Stimulated activated CD4-positive, alpha-beta T cell treated with anti-CD3 and anti-CD28 coated beads, Interleukin-1b, Interleukin-23, amount 100 ng/mL, for 1 hour (primary cell): ENCODE measurements around the gene FGF1.

Experiments used
- DNase-seq, 2 donors: peaks; one replicate each; pipeline ENCODE4 v3.0.0-alpha.2; 2020; ENCODE audit warnings: low read depth in 2 of 2

FGF1 gene

DNA sequence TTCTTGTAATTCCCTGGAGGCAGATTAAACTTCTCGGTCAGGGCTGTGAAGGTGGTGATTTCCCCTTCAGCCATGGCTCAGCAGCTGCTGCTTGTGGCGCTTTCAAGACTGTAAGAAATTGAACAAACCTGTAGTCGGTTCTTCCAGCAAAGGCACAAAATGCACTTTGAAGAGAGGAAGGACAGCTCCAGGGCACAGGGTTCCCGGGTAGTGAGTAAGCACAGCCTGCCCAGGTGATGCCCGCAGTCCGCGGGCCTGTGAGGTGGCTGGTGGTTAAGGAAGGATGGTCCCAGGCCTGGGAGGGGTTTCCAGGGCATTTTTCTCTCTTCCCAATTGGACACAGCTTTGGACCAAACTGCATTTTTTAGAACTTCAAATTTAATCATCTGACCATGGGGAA is 71.8 kb downstream of the FGF1 start:
- DNase-seq: no peak

DNA sequence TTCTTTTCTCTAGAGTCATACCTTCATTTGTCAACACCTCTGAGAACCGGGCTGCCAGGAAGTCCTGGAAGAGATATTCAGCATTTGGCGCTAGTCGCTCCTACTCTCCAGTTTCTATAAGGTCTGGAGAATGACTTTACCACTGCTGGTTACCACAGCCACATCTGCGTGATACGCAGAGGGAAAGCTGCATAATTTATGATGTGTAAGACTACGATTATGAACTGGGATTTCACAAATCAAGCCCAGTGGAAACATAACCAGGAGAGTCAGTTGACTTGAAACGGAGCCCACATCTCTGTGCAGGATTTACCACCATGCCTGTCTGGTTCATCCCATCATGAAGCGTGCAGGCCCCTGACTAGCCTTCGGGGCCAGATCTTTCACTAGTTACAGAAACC is 72.6 kb downstream of the FGF1 start:
- DNase-seq: no peak

DNA sequence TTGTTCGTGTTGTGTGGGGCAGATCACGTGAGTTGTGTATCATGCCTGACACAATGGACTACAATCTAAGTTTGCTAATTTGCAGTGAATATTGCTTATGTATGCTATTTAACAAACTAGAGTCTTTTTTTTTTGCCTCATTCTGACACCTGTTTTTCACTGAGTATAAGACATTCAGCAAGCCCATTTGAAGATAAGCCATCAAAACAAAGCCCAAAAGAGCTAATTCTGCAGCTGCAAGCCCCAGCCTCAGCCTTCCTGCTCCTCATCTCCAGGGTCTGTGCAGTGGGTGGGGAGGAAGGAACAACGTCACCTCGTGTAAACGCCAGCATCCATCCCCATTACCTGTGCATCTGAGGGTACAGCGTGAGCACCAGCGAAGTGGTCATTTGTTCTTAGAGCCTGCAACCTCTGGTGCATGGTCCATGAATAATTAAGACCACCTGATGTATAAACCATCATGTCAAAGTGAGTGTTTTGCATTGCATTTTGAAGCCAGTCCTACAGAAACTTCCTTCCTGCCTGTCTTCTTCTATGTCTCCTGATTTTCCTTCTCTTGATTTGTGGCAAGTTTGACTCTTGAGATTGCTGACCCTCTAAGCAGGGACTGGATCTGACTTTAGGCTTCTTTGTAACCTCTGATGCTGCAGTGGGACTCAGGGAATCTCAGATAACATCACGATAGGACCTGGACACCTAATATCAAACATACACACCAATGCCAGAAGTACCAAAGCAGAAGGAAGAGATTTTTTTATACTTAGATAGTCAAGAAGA is 73.2 kb downstream of the FGF1 start:
- no peak for DNase-seq

DNA sequence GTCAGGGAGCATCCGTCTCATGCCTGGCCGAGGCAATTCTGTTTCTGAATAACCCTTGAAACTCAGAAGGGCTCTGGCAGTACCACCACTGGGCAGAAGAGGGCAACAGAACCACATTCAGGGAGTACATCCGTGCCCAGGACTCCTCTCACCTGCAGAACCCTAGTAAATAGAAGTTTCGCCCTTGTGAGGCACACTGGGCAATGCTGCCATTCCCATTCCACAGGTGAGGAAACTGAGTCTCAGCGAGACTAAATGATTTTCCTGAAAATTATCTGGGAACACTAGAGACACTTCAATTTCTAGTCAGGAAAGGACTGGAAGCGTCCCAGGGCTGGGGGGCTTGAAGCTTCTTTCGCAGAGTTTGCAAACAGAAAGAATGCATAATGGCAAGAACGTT is 74.7 kb downstream of the FGF1 start:
- peak; percentile 24 to 58 for DNase-seq

DNA sequence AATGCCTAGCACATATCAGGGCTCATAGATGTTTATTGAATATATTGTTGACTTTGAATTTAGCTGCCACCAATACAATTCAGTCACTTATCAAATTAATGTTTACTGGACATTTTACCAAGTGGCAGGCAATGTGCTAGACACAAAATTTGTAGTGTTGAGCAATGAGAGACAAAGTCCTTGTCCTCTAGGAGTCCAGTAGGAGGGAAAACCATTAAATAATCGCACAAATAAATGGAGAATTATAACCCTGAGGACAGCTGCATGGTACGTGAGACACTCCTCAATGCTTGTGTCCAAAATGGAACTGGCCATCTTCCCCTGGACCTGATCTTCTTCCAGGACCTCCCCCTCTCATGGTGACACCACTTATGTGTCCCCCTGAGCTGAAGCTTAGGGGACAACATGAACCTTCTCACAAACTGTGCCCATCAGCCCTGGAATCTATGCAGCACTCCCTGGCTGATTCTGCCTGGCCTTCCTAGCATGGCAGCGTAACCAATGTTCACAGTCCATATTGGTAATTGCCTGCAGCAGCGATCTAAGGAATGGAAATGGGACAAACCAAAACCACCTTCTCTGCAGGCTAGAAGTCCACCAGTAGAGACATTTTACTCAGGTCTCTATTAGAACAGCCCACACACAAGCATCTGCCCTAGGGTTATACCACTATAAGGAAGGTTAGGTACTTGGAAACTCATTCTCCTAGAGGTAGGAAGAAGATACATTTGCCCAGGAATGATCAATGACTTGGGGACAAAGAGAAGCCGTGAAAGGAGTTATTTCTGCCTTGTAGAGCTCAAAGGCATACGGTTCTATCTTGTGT is 75.5 kb downstream of the FGF1 start:
- no peak for DNase-seq

DNA sequence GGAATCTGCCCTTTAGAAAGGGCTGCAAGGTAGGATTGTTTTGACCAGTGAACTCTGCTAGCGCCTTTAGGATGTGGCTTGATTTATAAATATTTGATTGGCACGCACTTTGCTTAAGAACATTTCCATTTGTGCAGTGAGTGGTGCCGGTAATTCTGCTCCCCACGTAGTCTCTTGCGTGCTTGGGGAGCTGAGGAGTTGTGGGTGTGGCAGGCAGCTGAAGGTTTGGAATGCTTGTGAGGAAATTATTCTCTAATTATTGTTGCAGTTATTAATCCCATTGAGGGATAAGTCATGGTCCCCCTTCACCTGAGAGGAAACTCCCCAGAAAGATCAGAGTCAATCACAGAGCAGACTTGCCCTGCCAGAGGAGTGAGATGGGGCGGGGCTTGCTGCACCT is 76.7 kb downstream of the FGF1 start:
- DNase-seq: no peak

DNA sequence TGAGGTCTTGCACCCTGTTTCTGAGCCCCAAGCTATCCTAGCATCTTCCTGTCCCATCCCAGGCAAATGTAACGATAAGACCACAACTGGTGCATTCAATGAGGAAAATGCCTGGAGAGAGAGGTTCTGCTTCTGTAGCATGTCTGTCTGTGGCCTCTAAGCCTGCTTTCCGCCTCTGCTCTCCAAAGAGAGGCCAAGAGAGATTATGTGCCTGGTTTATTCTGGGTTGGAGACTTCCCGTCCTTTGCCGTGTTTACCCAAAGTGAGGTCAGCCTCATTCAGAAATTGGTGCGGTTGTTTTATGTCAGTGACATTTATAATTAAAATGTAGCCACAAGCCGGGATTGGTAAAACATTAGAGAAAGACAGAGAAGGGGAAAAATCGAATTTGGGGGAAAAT is 77.8 kb downstream of the FGF1 start:
- DNase-seq: no peak

DNA sequence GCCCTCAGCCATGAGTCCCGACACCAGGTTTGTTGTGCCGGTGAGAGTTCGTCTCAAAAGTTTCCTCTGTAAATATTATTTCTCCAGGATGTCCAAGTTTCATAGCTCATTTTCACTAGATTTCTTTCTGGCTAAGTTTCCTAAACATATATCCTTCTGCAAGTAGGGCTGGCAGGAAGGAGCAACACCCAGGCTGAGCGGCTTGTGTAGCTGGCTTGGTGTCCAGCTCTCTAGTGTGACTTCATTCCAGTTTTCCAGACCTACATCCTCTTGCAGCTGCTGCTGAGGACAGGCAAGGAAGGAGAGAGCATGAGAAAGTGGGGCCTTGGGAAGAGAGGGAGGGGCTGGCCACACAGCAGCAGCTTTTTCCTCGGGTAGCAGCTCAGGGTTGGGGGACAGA is 80.3 kb downstream of the FGF1 start:
- DNase-seq: no peak

DNA sequence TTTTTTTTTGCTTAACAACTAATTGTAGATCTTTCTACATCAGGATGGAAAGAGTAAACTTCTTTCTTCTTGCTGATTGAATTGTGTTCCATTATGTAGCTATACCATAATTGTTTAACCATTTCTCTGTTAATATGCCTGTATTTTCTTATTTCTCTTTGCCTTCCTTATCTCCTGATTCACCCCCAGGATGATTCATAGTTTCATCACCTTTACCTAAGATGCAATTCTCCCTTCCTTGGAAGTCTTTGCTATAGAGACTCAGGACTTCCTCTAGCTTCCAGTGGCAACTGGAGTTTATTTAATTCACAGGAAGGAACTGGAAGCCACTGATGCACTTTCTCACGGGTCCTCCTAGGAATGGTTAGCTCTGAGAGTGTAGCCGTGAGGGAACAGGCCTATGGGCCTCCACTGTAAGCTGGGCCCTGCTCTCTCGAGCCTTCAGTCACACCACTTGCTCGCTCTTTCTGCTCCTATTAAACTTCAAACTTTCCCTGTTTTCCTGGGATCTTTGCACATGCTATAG is 83.1 kb downstream of the FGF1 start:
- no peak for DNase-seq

DNA sequence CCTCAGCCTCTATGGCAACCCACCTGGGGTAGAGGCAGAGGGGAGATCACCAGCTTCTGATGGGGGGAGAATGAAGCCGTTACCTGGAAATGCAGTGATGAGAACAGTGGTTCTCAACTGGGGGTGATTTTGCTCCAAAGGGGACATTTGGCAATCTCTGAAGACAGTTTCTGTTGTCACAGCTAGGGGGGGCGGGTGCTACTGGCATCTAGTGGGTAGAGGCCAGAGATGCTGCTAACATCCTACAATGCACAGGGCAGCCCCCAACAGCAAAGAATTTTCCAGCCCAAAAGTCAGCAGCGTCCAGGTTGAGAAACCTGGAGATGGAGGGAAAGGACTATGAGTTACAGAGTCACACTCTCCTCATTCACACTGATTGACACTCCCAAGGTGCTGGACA is 84.5 kb downstream of the FGF1 start:
- DNase-seq: no peak

DNA sequence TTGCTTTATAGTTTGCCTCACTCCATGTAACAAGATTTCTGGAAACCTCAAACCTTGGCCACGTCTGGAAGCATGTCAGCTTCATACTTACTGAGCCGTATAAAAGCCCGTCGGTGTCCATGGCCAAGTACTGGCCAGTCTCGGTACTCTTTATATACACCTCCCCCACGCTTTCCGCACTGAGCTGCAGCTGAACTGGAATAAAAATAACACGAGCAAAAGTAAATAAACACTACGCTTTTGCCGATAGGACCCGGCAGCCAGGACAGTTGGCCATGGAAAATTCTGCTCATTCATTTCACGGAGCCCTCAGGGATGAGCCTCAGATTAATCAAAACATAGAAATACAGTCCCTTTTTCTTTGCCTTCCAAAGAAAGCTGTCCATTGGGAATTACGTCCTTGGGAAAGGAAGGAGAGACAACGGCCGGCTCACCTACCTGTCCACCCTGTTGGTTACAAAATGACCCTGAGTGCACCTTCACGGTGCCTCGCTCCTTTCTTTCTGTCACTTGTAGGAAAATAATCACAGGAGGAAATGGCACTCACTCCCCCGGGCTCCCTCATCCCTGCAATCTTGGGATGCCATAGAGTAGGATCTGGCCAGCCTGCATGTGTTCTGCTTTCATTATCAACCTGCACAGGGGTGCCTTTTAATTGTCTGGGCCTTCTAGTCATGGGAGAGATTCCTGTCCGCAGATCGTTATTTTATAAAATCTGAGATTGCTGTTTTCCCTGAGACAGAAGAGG is 85.1 kb downstream of the FGF1 start:
- DNase-seq: no peak

DNA sequence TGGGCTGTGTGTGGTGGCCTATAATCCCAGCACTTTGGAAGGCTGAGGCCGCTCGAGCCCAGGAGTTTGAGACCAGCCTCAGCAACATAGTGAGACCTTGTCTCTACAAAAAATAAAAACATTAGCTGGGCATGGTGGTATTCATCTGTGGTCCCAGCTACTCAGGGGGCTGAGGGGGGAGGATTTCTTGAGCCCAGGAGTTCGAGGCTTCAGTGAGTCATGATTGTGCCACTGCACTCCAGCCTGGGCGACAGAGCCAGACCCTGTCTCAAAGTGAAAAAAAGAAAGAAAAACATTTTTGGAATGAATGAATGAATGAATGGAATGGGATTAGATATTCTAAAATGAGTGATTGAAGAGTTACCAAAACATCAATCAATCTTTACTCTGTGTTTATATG is 85.8 kb downstream of the FGF1 start:
- no peak for DNase-seq

DNA sequence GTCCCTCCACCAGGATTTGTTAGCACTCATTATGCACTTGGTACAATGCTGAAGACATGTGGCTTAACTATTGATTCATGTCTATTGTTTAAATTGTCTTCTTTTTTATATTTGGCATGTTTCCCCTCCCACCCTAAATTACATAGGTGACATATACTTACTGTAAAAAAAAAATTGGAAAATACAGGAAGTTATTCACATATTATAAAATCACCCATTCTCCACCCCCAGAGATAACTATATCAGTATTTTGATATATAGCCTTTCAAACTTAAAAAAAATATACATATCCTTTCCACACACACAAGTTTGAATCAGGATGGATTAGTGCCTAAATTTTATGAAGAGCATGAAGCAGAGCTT is 87.6 kb downstream of the FGF1 start:
- no peak for DNase-seq

DNA sequence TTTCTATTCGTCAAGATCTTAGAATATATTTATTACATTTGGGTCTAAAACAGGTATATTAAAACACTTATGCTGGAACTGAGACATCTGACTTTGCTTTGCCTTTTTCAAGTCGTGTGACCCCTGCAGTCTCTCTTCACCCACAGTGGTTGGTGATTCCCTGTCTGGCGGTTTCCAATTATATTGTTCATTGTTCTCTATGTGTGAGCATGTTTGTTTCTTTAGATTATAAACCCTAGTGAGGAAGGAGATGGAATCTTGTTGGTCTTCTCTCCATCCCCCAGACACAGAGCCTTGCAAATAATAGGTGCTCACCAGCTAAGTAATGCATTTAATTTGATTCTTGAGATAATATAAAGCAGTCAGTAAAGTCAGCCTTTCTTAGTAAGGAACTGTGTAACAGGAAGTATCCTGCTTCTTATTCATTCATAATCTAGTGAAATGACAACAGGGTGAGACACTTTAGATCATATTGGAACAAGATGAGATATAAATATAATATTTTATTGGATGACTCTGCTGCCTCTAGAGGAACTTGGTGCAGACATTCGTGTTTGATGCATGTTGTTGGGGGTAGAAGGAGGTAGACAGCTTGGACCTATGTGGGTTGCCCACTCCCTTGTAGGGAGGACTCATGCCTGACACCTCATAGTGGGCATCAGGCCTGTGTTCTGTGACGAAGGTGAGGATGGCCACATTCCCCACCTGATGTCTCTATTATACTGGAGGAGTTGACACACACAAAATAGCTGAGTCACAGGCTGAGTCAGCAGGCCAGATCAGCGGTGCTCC is 88.1 kb downstream of the FGF1 start:
- no peak for DNase-seq

DNA sequence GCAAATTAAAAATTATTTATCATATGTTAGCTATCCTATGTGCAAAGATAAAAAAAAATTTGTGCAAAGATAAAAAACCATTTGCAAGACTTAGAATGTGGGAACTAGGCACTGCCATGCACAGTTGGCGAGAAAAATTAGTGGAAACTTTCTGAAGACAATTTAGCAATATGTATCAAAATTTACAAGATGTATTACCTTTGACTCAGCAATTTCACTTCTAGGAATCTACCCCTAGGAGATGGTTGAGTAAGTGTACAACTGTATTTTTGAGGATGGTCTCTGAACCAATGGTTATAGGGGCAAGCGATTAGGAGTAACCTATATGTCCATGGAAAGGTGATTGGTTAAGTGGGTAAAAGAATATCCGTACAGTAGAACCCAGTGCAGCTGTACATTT is 88.9 kb downstream of the FGF1 start:
- DNase-seq: no peak

DNA sequence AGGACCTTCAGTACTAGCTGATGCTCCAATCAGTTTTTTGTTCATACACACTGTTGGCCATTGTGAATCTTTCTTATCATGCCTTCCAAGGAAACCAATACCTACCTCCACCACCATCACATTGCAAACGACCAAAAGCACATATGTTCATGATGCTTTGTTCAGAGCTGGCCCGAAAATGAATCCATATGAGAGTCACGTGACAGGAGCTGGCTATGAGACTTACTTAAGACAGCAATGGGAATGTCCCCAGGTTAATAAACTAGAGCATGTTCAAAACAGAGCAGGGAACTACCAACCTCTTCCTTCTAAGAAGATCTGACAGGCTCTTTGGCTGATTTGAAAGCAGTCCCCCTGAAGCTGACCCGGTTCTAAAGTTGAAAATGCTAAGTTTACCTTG is 93.5 kb downstream of the FGF1 start:
- DNase-seq: no peak

DNA sequence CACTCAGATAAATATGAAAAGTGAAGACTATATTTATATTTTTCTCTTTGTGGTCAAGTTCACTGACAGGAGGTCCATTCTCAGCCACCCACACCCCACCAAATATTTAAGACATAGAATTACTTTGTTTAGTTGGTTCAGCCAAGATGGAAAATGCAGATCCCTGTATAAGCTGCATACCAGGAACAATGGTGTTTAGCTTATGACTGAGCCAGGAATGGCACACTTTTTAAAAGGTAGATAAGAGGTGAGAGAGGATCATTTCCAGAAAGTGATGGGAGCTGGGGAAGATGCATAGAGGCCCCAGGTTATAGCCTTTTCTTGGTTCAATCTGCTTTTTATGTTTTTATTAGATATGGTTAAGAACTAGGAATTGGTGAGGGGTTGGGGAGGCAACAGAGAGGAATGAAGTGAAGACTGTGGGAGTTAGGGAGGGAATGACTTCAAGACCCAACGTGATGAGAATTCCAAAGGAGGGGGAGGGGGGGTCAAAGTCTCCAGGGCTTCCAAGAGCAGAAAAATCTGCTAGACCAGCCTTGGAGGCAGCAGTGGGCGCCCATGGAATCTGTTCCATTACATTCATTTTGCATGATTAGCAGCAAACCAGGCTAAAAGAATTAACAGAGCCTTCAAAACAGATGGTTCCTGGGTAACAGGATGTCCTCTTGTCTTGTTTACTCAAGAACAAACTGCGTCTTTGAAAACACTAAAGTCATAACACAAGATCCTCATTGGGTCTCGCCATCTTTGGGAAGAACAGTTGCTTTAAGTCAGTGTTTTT is 95.2 kb downstream of the FGF1 start:
- DNase-seq: no peak

DNA sequence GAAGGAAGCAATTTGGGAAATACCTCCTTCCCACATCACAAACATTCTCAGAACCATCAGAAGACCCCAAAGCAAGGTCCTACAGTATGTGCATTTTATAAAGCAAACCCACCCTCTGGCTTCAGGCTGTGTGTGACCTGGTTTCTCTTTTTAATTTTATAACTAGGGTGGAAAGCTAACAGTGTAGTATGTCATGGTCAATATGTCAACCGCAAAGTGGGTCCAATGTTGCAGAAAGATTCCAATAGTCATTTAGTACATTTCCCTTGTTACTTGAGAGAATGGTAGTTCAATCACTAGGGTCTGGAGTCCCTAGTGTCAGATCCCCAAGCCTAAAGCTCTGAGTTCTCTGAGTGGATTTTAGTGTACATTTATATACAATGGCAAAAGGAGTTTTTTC is 96.2 kb downstream of the FGF1 start:
- no peak for DNase-seq

DNA sequence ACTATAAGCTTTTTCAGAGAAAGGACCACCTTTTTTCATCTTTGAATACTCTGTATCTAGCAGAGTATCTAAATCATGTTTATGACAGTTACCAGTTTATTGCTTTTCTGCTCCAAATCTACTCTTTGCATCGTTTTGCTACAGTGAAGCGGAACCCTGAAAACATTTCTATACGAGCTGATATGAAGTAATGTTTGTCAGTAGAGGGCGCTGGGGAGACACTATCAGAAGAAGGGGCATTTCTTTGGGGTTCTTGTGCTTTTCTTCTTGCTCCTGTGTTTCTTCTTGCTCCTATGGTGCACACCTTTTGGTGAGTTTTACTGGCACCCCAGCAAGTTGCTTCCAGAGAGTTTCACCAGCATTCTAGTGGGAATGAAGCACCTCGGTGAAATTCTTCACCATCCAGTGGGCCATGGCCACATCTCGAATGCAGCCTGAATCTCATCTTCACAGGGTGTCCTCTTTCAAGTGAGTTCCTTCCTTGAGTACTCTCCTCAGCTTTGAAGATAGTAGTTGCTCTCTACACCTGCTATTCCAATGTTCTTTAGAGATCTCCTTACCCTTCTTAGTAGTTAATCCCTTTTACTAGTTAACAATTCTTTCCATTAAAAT is 98.4 kb downstream of the FGF1 start:
- DNase-seq: no peak

DNA sequence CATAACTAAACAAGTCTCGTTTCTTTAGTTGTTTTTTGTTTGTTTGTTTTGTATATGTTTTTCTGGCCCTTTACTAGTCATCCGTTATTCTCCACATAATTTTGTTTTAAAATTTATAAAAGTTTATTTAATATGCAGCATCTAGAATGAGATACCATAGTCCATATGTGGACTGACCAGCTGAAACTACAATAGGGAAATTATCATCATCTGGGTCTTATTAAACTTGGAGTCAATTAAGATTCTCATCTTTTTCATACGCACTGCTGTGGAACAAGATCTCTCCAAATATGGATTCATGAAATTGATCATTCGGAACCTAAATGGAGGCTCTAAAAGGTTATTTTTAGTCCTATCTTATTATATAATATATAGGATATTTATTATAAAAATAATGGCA is 99.3 kb downstream of the FGF1 start:
- DNase-seq: no peak
